Osteoblast (primary cell): ENCODE results near the gene HCAR3. TPM values are rescaled to one million over a fixed set of nuclear protein-coding genes. Genes with fewer than 3 reads are reported as not detected.

ENCODE experiments used
- DNase-seq: peaks from one replicate; pipeline ENCODE4 v3.0.0; 2011; ENCODE audit warnings: low spot score, mixed read lengths; ENCODE audit not compliant: insufficient read length; ENCODE audit errors: missing footprints
- H2AFZ ChIP-seq: 2 replicates; pipeline ENCODE4 v1.6.0; 2011; ENCODE audit warnings: mild to moderate bottlenecking, low read length
- H3K27ac ChIP-seq: 2 replicates; pipeline ENCODE4 v1.5.1; 2011; ENCODE audit warnings: mild to moderate bottlenecking, low read depth, low read length, moderate library complexity
- H3K27me3 ChIP-seq: 2 replicates; pipeline ENCODE4 v1.6.0; 2012; ENCODE audit warnings: mild to moderate bottlenecking, control low read depth, inconsistent platforms, low read length, moderate library complexity; ENCODE audit not compliant: insufficient read depth
- H3K36me3 ChIP-seq: 2 replicates; pipeline ENCODE4 v1.5.1; 2011; ENCODE audit warnings: mild to moderate bottlenecking, low read length, control low read depth, moderate library complexity; ENCODE audit not compliant: insufficient read depth
- H3K4me1 ChIP-seq: 2 replicates; pipeline ENCODE4 v1.5.1; 2011; ENCODE audit warnings: mild to moderate bottlenecking, low read length, control low read depth, moderate library complexity; ENCODE audit not compliant: insufficient read depth
- H3K4me2 ChIP-seq: 2 replicates; pipeline ENCODE4 v1.6.0; 2011; ENCODE audit warnings: mild to moderate bottlenecking, low read length; ENCODE audit not compliant: insufficient read depth
- H3K4me3 ChIP-seq: fragments of 200-600 bp; sonication (generic); 3 replicates; pipeline ENCODE4 v1.5.1; 2012; ENCODE audit warnings: mild to moderate bottlenecking, low read length, inconsistent platforms; ENCODE audit not compliant: insufficient read depth
- H3K79me2 ChIP-seq: 2 replicates; pipeline ENCODE4 v1.6.0; 2012; ENCODE audit warnings: mild to moderate bottlenecking, low read length, control low read depth, inconsistent platforms; ENCODE audit not compliant: insufficient read depth
- H3K9me3 ChIP-seq: 2 replicates; pipeline ENCODE4 v1.5.1; 2011; ENCODE audit warnings: low read depth, low read length, control low read depth
- H4K20me1 ChIP-seq: 2 replicates; pipeline ENCODE4 v1.6.0; 2012; ENCODE audit warnings: mild to moderate bottlenecking, low read length, control low read depth; ENCODE audit not compliant: insufficient read depth
- CTCF ChIP-seq: IDR thresholded peaks from 2 replicates; pipeline ENCODE4 v1.5.1; 2011; ENCODE audit warnings: mild to moderate bottlenecking, low read depth, low read length, moderate library complexity; ENCODE audit errors: extremely low read depth
- total RNA-seq: library from RNA; depleted of rRNA; stranded (reverse); fragments of >200 nt; gene quantifications from 2 replicates; pipeline ENCODE4 v1.2.3, GENCODE V29; 2012

HCAR3 gene
- total RNA-seq, 1 donor = not detected

DNA sequence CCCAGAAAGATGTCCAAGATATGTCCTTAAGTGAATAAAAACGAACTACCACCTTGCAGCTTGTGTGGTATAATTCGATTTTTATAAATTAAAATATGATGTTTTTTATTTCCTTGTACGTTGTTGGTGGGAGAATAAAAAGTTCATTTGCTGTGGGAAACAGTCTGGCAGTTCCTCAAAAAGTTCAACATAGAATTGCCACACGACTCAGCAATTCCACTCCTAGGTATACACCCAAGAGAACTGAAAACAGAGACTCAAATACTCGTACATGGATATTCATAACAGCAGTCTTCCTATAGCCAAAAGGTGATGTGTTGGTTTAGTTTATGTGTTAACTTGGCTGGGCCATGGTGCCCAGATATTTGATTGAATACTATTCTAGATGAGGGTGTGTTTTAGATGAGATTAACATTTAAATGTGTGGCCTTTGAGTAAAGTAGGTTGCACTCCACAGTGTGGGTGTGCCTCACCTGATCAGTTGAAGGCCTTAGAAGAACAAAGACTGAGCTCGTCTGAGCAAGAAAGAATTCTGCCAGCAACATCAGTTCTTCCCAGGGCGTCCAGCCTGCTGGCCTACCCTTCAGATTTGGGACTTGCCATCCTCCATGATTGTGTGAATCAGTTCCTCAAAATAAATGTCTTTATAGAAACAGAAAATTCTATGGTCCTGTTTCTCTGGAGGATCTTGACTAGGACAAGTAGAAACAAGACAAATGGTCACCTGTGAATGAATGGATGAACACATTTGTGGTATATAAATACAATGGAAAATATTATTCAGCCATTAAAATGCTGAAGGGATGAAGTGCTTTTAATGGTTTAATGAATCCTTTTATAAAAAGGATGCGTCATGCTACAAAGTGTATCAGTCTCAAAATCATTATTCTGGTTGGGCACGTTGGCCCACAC lies 30.9 kb upstream of the HCAR3 start:
- no peaks in the 10 kb centered on the region for H3K27me3 ChIP-seq
- H3K4me1 ChIP-seq = no peaks in the 10 kb centered on the region
- H3K4me3 ChIP-seq = no peak overlapping the region
- no peaks in the 10 kb centered on the region for H3K9me3 ChIP-seq
- DNase-seq = no peak
- no peaks in the 10 kb centered on the region for H3K36me3 ChIP-seq
- no peak overlapping the region for H2AFZ ChIP-seq
- no peak overlapping the region for H3K4me2 ChIP-seq
- no peaks in the 10 kb centered on the region for H4K20me1 ChIP-seq
- no peak for TF ChIP-seq CTCF
- no peaks in the 10 kb centered on the region for H3K79me2 ChIP-seq
- no peak overlapping the region for H3K27ac ChIP-seq

DNA sequence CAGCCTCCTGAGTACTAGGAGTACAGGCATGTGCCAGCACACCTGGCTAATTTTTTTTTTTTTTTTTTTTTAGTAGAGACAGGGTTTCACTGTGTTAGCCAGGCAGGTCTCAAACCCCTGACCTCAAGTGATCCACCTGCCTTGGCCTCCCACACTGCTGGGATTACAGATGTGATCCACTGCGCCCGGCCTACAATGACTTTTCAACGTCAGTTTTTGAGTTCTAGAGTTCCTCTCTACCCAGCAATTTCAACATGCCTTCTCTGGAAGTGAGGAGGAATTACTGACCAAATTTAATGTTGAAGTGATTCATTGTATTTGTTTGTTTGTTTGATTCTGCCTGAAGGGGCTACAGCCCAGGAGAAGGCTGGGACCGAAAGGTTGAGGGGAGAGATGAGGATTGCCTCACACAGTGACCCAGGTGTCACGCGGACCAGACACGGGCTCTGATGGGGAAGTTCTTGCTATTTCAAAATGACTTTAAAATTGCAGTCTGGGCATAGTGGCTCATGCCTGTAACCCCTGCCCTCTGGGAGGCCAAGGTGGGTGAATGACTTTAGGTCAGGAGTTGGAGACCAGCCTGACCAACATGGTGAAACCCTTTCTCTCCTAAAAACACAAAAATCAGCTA lies 27.4 kb upstream of the HCAR3 start:
- TF ChIP-seq CTCF = no peak
- Histone ChIP-seq H2AFZ (no peak overlapping the region), H3K4me1 (no peaks in the 10 kb centered on the region), H3K4me2 (no peak overlapping the region), H4K20me1 (no peaks in the 10 kb centered on the region), H3K27ac (no peak overlapping the region), H3K79me2 (no peaks in the 10 kb centered on the region), H3K4me3 (no peak overlapping the region), H3K36me3 (no peaks in the 10 kb centered on the region), H3K27me3 (no peaks in the 10 kb centered on the region), H3K9me3 (no peaks in the 10 kb centered on the region)
- no peak for DNase-seq

DNA sequence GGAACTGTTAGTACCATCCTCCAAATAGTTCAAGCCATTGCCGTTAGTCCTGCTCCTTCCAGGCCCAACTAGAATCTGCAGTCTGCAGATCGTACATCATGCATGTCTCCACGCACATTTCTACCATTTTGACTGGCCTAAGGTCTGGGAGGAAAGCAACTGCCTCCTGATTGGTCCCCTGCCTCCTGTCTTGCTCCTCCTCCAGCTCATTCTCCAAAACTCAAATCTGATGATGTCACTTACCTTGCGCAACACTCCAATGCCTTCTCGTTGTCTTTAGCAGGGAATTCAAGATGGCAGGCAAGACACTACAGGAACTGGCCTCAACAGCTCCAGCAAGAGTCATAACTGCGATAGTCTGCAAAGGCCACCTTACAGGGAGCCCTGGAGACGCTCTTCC lies 23.7 kb upstream of the HCAR3 start:
- H3K36me3 ChIP-seq = no peaks in the 10 kb centered on the region
- H3K4me1 ChIP-seq = no peaks in the 10 kb centered on the region
- no peak overlapping the region for H2AFZ ChIP-seq
- DNase-seq = no peak
- no peaks in the 10 kb centered on the region for H3K27me3 ChIP-seq
- H3K4me2 ChIP-seq = no peak overlapping the region
- no peak overlapping the region for H3K27ac ChIP-seq
- no peaks in the 10 kb centered on the region for H3K79me2 ChIP-seq
- H4K20me1 ChIP-seq = no peaks in the 10 kb centered on the region
- no peak for TF ChIP-seq CTCF
- no peaks in the 10 kb centered on the region for H3K9me3 ChIP-seq
- H3K4me3 ChIP-seq = no peak overlapping the region

DNA sequence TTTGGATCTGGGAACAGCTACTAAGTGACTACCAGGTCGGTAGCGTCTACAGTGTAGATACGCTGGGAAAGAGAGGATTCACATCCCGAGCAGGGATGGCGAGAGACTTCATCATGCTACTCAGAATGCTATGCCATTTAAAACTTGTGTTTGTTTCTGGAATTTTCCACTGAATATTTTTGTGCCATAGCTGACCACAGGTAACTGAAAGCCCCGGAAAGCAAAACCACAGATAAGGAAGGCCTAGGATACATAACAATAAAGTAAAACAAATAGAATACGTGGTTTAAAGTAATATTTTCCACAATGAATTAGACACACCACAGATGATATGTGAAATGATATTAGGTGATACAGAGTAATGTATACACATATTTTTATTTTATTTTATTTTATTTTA lies 22.0 kb upstream of the HCAR3 start:
- no peak for DNase-seq
- Histone ChIP-seq H4K20me1 (no peaks in the 10 kb centered on the region), H3K4me3 (no peak overlapping the region), H2AFZ (no peak overlapping the region), H3K4me2 (no peak overlapping the region), H3K27ac (no peak overlapping the region), H3K27me3 (no peaks in the 10 kb centered on the region), H3K36me3 (no peaks in the 10 kb centered on the region), H3K4me1 (no peaks in the 10 kb centered on the region), H3K79me2 (no peaks in the 10 kb centered on the region), H3K9me3 (no peaks in the 10 kb centered on the region)
- TF ChIP-seq CTCF = no peak
